Kidney (tissue), 14 donors: ENCODE results near the gene GTPBP3. TPM values are rescaled to one million over a fixed set of nuclear protein-coding genes. Genes with fewer than 3 reads are reported as not detected.

Experiments used
- DNase-seq, 5 donors: peaks; one replicate each; pipeline ENCODE4 v3.0.0-alpha.2; 2013 to 2020
- FAIRE-seq: peaks from 2 replicates; lab custom pipeline; 2012; peaks lifted over from hg19 to GRCh38; lab: Jason Lieb, UNC
- H3K27ac ChIP-seq, 2 donors: one replicate each; pipeline ENCODE4 v1.7.0; 2013; ENCODE audit warnings: low read depth in 2 of 2, low read length in 2 of 2, inconsistent platforms in 1 of 2
- H3K27me3 ChIP-seq: one replicate; pipeline ENCODE4 v1.7.1; 2013; ENCODE audit warnings: low read length, inconsistent platforms; ENCODE audit not compliant: control insufficient read depth, insufficient read depth
- H3K36me3 ChIP-seq, 3 donors: one replicate each; pipeline versions ENCODE4 v1.7.0 to v1.7.1; 2013; ENCODE audit warnings: low read length in 3 of 3, control low read depth in 1 of 3, inconsistent platforms in 1 of 3; ENCODE audit not compliant: insufficient read depth in 3 of 3, control insufficient read depth in 2 of 3
- H3K4me1 ChIP-seq, 3 donors: one replicate each; pipeline versions ENCODE4 v1.7.0 to v1.7.1; 2013; ENCODE audit warnings: low read length in 3 of 3, inconsistent platforms in 1 of 3, low read depth in 1 of 3; ENCODE audit not compliant: control insufficient read depth in 2 of 3, insufficient read depth in 2 of 3
- H3K4me3 ChIP-seq, 3 donors: one replicate each; pipeline versions ENCODE4 v1.7.0 to v1.8.1; 2013; ENCODE audit warnings: low read length in 3 of 3, control low read depth in 1 of 3, inconsistent platforms in 1 of 3
- H3K9ac ChIP-seq, 3 donors: one replicate each; pipeline versions ENCODE4 v1.7.0 to v1.7.1; 2013; ENCODE audit warnings: low read length in 3 of 3, control low read depth in 1 of 3, inconsistent platforms in 1 of 3
- H3K9me3 ChIP-seq, 3 donors: one replicate each; pipeline versions ENCODE4 v1.7.0 to v1.7.1; 2013; ENCODE audit warnings: low read length in 3 of 3, control low read depth in 1 of 3, inconsistent platforms in 1 of 3; ENCODE audit not compliant: control insufficient read depth in 2 of 3, insufficient read depth in 1 of 3
- CTCF ChIP-seq: IDR thresholded peaks from 3 replicates; pipeline ENCODE4 v1.5.1; 2012; ENCODE audit warnings: mild to moderate bottlenecking, moderate library complexity, borderline replicate concordance; ENCODE audit not compliant: insufficient read depth; ENCODE audit errors: extremely low read depth
- intact Hi-C: fragments of 100-400 bp; cut with DNase I; formaldehyde crosslinking; loops from one replicate; pipeline ENCODE4 v1.11.1; 2022
- polyA plus RNA-seq: library from polyadenylated mRNA; stranded (reverse); fragments of 350-450 nt; fragmentation: Illumina TruSeq; extraction: RNeasy Lipid Tissue Mini Kit (QIAGEN cat#74804); gene quantifications from one replicate; pipeline ENCODE4 v1.2.3, GENCODE V29; 2014; ENCODE audit warnings: low read depth, low replicate concordance; ENCODE audit not compliant: insufficient read depth
- total RNA-seq: library from RNA; stranded (reverse); fragmentation: NEBNext Ultra II Directional; extraction: Animal tissue kit (Norgen Biotek cat#: 25700); gene quantifications from one replicate; pipeline ENCODE4 v1.2.1, GENCODE V29; 2021
- donor health status: control.
- donor health status: control.
- donor health status: control.
- donor health status: control.
- donor health status: control.
- donor health status: DM: yes; HTN: yes; CAD: no.
- donor health status: Normal renal cell carcinoma (clear cell type).

Gene GTPBP3
- total and polyA plus RNA-seq, 2 donors from 2014 or later, result 11.0 to 20.4 TPM

- Histone ChIP-seq H3K4me3 (peak within 1 kb of the TSS; percentile 56 to 61 (median 61)), H3K4me1 (peaks cover 0 to 24% (median 0%) of the 10 kb centered on the region in 3 donors), H3K36me3 (no peaks in the 10 kb centered on the region), H3K27me3 (no peaks in the 10 kb centered on the region), H3K27ac (no peak within 1 kb of the TSS), H3K9me3 (no peaks in the 10 kb centered on the region), H3K9ac (peak within 1 kb of the TSS in 2 of 3 donors; percentile 54 to 60)
- peak; percentile 7 for TF ChIP-seq CTCF
- intact Hi-C loops, result loop anchor here (10.0 kb wide), 1 partner anchor 130 kb away; the partner anchor contains the start of gene NXNL1
- no peak for FAIRE-seq
- peak; percentile 97 to 99 (median 97) for DNase-seq
Measured at GRCh38 chr19:17334414-17335409, 2.6 kb upstream of the GTPBP3 start, which contains the start of gene ANO8. TSS of gene ANO8 (minus strand) at chr19:17334855. CDS start at chr19:17334670, 185 bp downstream.

- Histone ChIP-seq H3K4me3 (no peak overlapping the region), H3K9ac (no peak overlapping the region), H3K27me3 (no peaks in the 10 kb centered on the region), H3K4me1 (peaks cover 0 to 24% (median 0%) of the 10 kb centered on the region in 3 donors), H3K27ac (no peak overlapping the region), H3K36me3 (no peaks in the 10 kb centered on the region), H3K9me3 (no peaks in the 10 kb centered on the region)
- intact Hi-C loops, result loop anchor here (10.0 kb wide), 1 partner anchor 129 kb away; the partner anchor contains the start of gene NXNL1
- no peak for TF ChIP-seq CTCF
- DNase-seq (no peak), FAIRE-seq (no peak)
Measured at GRCh38 chr19:17335575-17335974, 1.8 kb upstream of the GTPBP3 start.

- DNase-seq (peak in 1 of 5 donors; percentile 84), FAIRE-seq (no peak)
- Histone ChIP-seq H3K27ac (peak overlapping the region; percentile 60 to 95), H3K4me3 (peak overlapping the region; percentile 87 to 98 (median 95)), H3K27me3 (no peaks in the 10 kb centered on the region), H3K9me3 (no peaks in the 10 kb centered on the region), H3K9ac (peak overlapping the region; percentile 60 to 92 (median 74)), H3K4me1 (peaks cover 0 to 24% (median 0%) of the 10 kb centered on the region in 3 donors), H3K36me3 (no peaks in the 10 kb centered on the region)
- TF ChIP-seq CTCF, result no peak
- intact Hi-C loops, result loop anchor here (10.0 kb wide), 1 partner anchor 127 kb away; the partner anchor contains the start of gene NXNL1
Measured at GRCh38 chr19:17337675-17338432, 501 bp downstream of the GTPBP3 start.
